ENCODE results near the gene UNC13B. TPM values are rescaled to one million over a fixed set of nuclear protein-coding genes. Genes with fewer than 3 reads are reported as not detected.

The UNC13B gene
- total and polyA plus RNA-seq, 2 experiments from 2014 or later = 8.7 to 52.1 TPM

- TF ChIP-seq JUNB (IDR thresholded peaks at IDR 0.05; ENCODE audit: unreplicated experiment) = no peak
These were observed at the start of gene UNC13B (continued) for GRCh38 chr9:35161713-35162604.

GRCh38 chr9:35112257-35113020 lies 49.4 kb upstream of the UNC13B start:
- Mint-ChIP-seq H3K4me3 (peak overlapping the region; percentile 78; the same call in 2 of the 3 replicates), H3K27ac (no peak overlapping the region)
- H3K4me3 ChIP-seq = peak overlapping the region; percentile 46; the same call in 1 of the 2 replicates

DNA sequence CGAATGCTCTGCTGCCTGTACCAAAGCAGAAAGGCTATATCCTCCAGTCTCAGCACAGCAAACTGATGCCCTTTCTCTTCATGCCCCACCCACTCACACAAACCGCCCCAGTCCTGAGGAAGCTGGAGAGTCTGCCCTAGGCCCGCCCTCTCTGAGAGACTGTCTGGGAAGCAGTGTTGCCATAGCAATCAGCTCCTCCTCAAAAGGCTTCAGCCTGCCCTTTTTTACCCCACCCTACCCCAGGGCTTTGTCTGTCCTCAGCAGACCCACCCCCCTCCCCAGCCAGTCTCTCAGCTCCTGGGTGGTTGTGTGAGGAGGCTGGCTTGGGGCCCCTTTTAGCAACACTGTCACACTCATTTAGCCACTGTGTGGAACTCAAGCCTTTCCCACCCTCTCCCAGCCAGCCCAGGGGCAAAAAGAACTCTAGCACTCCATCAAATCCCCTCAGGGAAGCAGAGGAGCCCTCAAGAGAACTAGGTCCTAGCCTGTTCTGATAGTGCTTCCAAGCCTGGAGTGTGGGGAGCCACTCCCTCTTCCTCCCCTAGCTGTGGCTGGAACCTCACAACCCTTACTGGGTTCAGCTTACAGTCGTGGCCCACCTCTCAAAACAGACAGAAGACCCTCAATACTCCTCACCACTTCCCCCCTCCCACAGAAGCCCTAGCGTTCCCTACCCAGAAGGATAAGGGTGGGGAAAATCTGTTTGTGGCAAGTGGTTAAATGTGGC lies 47.5 kb upstream of the UNC13B start:
- DNase-seq (ENCODE audit: low spot score) (peak; percentile 98), ATAC-seq (peak; percentile 40)
- Mint-ChIP-seq H3K27ac (peak overlapping the region; percentile 88), H3K9me3 (no peaks in the 10 kb centered on the region), H3K27me3 (ENCODE audit: insufficient read depth, low read depth, poor library complexity) (peaks cover 16% of the 10 kb centered on the region), H3K4me1 (peaks cover 39% of the 10 kb centered on the region), H3K36me3 (ENCODE audit: low read depth) (no peaks in the 10 kb centered on the region; the same call in 2 of the 3 replicates), H3K4me3 (peak overlapping the region; percentile 91)
- H3K36me3 ChIP-seq (ENCODE audit: insufficient read depth) = no peaks in the 10 kb centered on the region
- H3K4me1 ChIP-seq (ENCODE audit: insufficient read depth) = peaks cover 16% of the 10 kb centered on the region
- H4K20me1 ChIP-seq (replicated peaks; ENCODE audit: insufficient read depth) = no peaks in the 10 kb centered on the region
- peaks cover 16% of the 10 kb centered on the region; the same call in 1 of the 2 replicates for H3K79me2 ChIP-seq (replicated peaks; ENCODE audit: insufficient read depth)
- H3F3A ChIP-seq (replicated peaks; ENCODE audit: low read depth) = 0 out of 2 replicates have a peak, but pooled peaks cover 7% of the 10 kb centered on the region
- H3K27me3 ChIP-seq (ENCODE audit: insufficient read depth) = no peaks in the 10 kb centered on the region
- H3K9me2 ChIP-seq (ENCODE audit: insufficient read depth) = no peaks in the 10 kb centered on the region
- peak overlapping the region; percentile 68 for H3K4me3 ChIP-seq
- H3K4me2 ChIP-seq = peak overlapping the region; percentile 94
- peak overlapping the region; percentile 78; the same call in 1 of the 2 replicates for H2AFZ ChIP-seq
- TF ChIP-seq, protein P1, sequence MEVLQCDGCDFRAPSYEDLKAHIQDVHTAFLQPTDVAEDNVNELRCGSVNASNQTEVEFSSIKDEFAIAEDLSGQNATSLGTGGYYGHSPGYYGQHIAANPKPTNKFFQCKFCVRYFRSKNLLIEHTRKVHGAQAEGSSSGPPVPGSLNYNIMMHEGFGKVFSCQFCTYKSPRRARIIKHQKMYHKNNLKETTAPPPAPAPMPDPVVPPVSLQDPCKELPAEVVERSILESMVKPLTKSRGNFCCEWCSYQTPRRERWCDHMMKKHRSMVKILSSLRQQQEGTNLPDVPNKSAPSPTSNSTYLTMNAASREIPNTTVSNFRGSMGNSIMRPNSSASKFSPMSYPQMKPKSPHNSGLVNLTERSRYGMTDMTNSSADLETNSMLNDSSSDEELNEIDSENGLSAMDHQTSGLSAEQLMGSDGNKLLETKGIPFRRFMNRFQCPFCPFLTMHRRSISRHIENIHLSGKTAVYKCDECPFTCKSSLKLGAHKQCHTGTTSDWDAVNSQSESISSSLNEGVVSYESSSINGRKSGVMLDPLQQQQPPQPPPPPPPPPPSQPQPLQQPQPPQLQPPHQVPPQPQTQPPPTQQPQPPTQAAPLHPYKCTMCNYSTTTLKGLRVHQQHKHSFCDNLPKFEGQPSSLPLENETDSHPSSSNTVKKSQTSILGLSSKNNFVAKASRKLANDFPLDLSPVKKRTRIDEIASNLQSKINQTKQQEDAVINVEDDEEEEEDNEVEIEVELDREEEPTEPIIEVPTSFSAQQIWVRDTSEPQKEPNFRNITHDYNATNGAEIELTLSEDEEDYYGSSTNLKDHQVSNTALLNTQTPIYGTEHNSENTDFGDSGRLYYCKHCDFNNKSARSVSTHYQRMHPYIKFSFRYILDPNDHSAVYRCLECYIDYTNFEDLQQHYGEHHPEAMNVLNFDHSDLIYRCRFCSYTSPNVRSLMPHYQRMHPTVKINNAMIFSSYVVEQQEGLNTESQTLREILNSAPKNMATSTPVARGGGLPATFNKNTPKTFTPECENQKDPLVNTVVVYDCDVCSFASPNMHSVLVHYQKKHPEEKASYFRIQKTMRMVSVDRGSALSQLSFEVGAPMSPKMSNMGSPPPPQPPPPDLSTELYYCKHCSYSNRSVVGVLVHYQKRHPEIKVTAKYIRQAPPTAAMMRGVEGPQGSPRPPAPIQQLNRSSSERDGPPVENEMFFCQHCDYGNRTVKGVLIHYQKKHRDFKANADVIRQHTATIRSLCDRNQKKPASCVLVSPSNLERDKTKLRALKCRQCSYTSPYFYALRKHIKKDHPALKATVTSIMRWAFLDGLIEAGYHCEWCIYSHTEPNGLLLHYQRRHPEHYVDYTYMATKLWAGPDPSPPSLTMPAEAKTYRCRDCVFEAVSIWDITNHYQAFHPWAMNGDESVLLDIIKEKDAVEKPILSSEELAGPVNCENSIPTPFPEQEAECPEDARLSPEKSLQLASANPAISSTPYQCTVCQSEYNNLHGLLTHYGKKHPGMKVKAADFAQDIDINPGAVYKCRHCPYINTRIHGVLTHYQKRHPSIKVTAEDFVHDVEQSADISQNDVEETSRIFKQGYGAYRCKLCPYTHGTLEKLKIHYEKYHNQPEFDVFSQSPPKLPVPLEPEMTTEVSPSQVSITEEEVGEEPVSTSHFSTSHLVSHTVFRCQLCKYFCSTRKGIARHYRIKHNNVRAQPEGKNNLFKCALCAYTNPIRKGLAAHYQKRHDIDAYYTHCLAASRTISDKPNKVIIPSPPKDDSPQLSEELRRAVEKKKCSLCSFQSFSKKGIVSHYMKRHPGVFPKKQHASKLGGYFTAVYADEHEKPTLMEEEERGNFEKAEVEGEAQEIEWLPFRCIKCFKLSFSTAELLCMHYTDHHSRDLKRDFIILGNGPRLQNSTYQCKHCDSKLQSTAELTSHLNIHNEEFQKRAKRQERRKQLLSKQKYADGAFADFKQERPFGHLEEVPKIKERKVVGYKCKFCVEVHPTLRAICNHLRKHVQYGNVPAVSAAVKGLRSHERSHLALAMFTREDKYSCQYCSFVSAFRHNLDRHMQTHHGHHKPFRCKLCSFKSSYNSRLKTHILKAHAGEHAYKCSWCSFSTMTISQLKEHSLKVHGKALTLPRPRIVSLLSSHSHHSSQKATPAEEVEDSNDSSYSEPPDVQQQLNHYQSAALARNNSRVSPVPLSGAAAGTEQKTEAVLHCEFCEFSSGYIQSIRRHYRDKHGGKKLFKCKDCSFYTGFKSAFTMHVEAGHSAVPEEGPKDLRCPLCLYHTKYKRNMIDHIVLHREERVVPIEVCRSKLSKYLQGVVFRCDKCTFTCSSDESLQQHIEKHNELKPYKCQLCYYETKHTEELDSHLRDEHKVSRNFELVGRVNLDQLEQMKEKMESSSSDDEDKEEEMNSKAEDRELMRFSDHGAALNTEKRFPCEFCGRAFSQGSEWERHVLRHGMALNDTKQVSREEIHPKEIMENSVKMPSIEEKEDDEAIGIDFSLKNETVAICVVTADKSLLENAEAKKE (CRISPR knock-in tag; IDR thresholded peaks at IDR 0.05) = no peak
- TF ChIP-seq ETS1 (IDR thresholded peaks at IDR 0.05) = no peak
- no peak for TF ChIP-seq EZH2phosphoT487 (IDR thresholded peaks at IDR 0.05; ENCODE audit: unreplicated experiment)
- no peak for TF ChIP-seq NANOG (IDR thresholded peaks at IDR 0.05; ENCODE audit: borderline replicate concordance)
- H3K27ac ChIP-seq (ENCODE audit: low read depth) = peak overlapping the region; percentile 95

More at GRCh38 chr9:35112257-35113020, 49.4 kb upstream of the UNC13B start:
- no peaks in the 10 kb centered on the region for H3K27me3 ChIP-seq (ENCODE audit: insufficient read depth)
- Mint-ChIP-seq H3K9me3 (no peaks in the 10 kb centered on the region), H3K27me3 (ENCODE audit: insufficient read depth, low read depth, poor library complexity) (peaks cover 16% of the 10 kb centered on the region), H3K36me3 (ENCODE audit: low read depth) (no peaks in the 10 kb centered on the region; the same call in 2 of the 3 replicates), H3K4me1 (peaks cover 39% of the 10 kb centered on the region)
- ATAC-seq = no peak
- no peak overlapping the region for H2AFZ ChIP-seq
- H3K27ac ChIP-seq (ENCODE audit: low read depth) = no peak overlapping the region
- H4K20me1 ChIP-seq (replicated peaks; ENCODE audit: insufficient read depth) = no peaks in the 10 kb centered on the region
- TF ChIP-seq EZH2phosphoT487 (IDR thresholded peaks at IDR 0.05; ENCODE audit: unreplicated experiment) = no peak
- H3K4me1 ChIP-seq (ENCODE audit: insufficient read depth) = peaks cover 16% of the 10 kb centered on the region
- H3K36me3 ChIP-seq (ENCODE audit: insufficient read depth) = no peaks in the 10 kb centered on the region
- no peaks in the 10 kb centered on the region for H3K9me2 ChIP-seq (ENCODE audit: insufficient read depth)
- H3F3A ChIP-seq (replicated peaks; ENCODE audit: low read depth) = 0 out of 2 replicates have a peak, but pooled peaks cover 7% of the 10 kb centered on the region
- H3K4me2 ChIP-seq = peak overlapping the region; percentile 78
- H3K79me2 ChIP-seq (replicated peaks; ENCODE audit: insufficient read depth) = peaks cover 16% of the 10 kb centered on the region; the same call in 1 of the 2 replicates
- DNase-seq (ENCODE audit: low spot score) = no peak
